ENCODE measurements around the gene RPL38. TPM values are rescaled to one million over a fixed set of nuclear protein-coding genes. Genes with fewer than 3 reads are reported as not detected.

RPL38 gene
- total RNA-seq (ENCODE audit: low replicate concordance): 268 and 400 TPM in 2 replicates

DNA sequence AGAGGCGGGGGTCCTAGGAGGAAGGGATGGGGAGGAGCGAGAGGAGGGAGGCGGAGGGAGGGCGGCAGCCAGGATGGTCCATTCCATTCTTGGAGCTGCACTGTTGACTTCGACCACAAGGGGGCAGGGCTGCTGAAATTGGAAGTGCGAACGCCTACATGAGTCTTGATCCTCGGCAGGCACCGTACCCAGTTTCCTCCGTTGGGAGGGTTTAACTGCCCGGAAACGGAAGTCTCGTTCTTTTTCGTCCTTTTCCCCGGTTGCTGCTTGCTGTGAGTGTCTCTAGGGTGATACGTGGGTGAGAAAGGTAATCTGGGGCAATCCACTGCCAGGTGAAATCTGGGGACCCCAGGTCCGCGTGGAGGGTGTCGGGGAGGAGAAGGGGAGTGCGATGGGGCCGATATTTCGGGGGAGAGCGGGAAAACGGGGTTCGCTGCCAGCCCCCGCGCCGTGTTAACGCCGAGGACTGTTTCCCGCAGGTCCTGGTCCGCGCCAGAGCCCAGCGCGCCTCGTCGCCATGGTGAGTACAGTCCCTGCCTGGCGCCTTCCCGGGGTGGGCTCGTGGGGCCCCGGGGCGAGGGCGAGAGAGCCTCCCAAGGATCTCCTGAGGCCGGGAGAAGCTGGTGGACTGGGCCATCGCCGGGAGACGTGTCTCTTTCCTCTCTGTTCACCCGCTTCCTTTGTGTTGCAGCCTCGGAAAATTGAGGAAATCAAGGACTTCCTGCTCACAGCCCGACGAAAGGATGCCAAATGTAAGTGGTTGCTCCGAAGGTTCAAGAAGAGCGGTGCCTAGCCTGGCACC is at the start of gene RPL38:
Gene RPL38 (plus strand): TSS at position 240 of the 802 bp plus-strand sequence. CDS start 278 bp downstream, at position 518.
- peak within 1 kb of the TSS; percentile 77 for H3K4me3 ChIP-seq (ENCODE audit: low read depth, low read length)
- TF ChIP-seq, protein P1, sequence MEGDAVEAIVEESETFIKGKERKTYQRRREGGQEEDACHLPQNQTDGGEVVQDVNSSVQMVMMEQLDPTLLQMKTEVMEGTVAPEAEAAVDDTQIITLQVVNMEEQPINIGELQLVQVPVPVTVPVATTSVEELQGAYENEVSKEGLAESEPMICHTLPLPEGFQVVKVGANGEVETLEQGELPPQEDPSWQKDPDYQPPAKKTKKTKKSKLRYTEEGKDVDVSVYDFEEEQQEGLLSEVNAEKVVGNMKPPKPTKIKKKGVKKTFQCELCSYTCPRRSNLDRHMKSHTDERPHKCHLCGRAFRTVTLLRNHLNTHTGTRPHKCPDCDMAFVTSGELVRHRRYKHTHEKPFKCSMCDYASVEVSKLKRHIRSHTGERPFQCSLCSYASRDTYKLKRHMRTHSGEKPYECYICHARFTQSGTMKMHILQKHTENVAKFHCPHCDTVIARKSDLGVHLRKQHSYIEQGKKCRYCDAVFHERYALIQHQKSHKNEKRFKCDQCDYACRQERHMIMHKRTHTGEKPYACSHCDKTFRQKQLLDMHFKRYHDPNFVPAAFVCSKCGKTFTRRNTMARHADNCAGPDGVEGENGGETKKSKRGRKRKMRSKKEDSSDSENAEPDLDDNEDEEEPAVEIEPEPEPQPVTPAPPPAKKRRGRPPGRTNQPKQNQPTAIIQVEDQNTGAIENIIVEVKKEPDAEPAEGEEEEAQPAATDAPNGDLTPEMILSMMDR (IDR thresholded peaks at IDR 0.05; ENCODE audit: insufficient read depth, low read length): peak; percentile 96
- peak; percentile 98 for DNase-seq (ENCODE audit: low read depth)

DNA sequence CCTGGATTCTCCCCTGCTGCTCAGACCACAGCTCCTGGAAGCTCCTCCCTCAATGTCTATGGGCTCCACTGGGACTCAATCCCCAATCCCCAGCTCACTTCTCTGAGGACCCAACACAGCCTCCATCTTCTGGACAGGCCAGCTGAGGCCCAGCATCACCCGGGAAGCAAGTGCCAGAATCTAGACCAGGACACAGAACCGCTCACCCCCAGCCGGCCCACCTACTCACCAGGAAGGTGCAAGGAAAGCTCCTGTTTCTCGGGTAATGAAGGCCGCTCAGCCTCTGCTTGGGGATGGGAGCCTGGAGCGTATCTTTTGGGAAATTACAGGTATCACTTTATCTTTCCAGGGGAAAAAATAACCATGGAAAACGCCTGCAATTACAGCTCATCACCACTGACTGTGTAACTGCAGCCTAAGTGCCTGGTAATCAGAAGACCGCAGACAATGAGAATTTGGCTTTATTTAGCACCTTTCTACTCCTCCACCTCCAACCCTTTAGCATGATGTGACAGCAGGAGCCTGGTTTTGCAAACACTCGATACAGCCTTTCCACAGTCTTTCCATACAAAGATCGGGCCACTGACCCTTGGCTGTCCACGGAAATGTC is 49.6 kb upstream of the RPL38 start:
- TF ChIP-seq, protein P1 (IDR thresholded peaks at IDR 0.05; ENCODE audit: insufficient read depth, low read length): no peak
- DNase-seq (ENCODE audit: low read depth): no peak
- no peak overlapping the region for H3K4me3 ChIP-seq (ENCODE audit: low read depth, low read length)

DNA sequence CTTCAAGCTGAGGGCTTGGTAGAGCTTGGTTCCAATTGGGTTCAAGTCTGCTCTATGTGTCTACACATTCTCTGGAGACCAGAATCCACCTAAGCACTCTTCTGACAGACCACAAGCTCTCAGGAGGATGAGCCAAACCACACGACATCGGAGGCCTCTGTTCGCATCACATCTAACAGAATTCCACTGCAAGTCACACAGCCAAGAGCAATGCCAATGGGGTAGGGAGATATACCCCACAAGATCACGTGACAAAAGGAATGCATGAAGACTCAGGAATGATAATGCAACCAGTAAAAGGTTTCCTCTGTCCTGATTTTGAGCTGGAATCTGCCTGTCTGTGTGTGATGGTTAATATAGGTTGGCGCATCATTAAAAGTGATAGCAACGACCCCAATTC is 46.6 kb upstream of the RPL38 start:
- TF ChIP-seq, protein P1 (IDR thresholded peaks at IDR 0.05; ENCODE audit: insufficient read depth, low read length): no peak
- H3K4me3 ChIP-seq (ENCODE audit: low read depth, low read length): no peak overlapping the region
- no peak for DNase-seq (ENCODE audit: low read depth)

DNA sequence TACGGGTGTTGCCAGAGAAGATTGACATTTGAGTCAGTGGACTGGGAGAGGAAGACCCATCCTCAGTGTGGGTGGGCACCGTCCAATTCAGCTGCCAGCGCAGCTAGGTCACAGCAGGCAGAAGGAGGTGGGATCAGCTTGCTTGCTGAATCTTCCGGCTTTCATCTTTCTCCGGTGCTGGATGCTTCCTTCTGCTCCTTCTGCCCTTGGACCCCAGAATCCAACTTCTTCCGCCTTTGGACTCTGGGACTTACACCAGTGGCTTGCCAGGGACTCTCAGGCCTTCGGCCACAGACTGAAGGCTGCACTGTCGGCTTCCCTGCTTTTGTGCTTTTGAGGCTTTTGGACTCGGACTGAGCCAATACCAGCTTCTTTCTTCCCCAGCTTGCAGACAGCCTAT is 46.1 kb upstream of the RPL38 start:
- TF ChIP-seq, protein P1 (IDR thresholded peaks at IDR 0.05; ENCODE audit: insufficient read depth, low read length): no peak
- H3K4me3 ChIP-seq (ENCODE audit: low read depth, low read length): no peak overlapping the region
- DNase-seq (ENCODE audit: low read depth): no peak

DNA sequence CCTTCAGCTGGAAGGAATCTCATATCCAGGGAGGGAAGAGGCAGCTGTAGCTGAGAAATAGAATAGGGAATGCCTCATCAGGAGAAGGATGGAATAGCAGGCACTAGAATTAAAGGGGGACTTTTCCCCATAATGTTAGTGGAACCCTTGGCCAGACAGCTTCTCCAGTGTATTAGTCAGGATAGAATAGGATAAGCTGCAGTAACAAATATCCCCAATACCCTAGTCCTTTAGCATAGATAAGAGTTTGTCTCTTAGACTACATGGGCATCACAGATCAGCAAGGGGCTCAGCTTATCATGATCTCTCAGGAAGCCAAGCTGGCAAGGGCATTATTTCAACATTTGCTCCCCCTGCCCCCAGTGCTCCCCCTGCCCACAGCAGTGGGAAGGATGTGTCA is 44.7 kb upstream of the RPL38 start:
- TF ChIP-seq, protein P1 (IDR thresholded peaks at IDR 0.05; ENCODE audit: insufficient read depth, low read length): no peak
- no peak for DNase-seq (ENCODE audit: low read depth)
- no peak overlapping the region for H3K4me3 ChIP-seq (ENCODE audit: low read depth, low read length)

DNA sequence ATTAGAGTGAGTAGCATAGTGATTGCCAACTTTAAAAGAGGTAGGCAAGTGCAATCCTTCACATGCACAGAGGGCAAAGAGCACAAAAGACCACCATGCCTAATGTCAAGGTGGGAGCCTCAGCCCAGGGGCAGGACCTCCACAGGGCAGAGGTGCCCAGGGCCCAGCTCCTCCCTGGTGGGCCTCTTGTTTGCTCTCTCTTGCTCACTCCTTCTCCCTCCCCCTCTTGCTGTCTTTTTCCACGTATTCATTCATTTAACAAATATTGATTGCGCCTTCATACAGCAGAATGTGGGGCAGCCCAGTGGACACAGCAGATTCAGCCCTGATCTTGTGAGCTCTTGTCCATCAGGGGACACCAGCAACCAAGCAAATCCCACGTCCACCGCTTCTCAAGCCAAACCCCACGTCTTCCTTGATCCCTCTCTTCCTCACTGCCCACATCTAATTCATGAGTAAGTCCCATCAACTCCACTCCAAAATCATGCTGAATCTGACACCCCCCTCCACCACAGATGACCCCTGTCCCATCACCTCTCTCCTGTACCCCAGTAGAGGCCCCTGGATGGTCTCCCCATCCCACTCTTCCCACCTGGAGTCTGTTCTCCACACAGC is 44.1 kb upstream of the RPL38 start:
- no peak overlapping the region for H3K4me3 ChIP-seq (ENCODE audit: low read depth, low read length)
- TF ChIP-seq, protein P1 (IDR thresholded peaks at IDR 0.05; ENCODE audit: insufficient read depth, low read length): no peak
- DNase-seq (ENCODE audit: low read depth): no peak
